Endothelial cell of hepatic sinusoid (primary cell): ENCODE measurements around the gene WDR49.
"Not testable (repeated sequence)": the region's sequence is repeated elsewhere in the genome, so short reads cannot be mapped to it uniquely, and the experiment has no call there.

Experiments
- in situ Hi-C: cut with HindIII; loops from 2 replicates; pipeline ENCODE4 v1.10.0; 2017; ENCODE audit warnings: low sequenced_read_pairs

The WDR49 gene

GRCh38 chr3:167615030-167615429 is 38.7 kb downstream of the WDR49 start:
- in situ Hi-C loops, result no loop called here

GRCh38 chr3:167614196-167614595 is 39.5 kb downstream of the WDR49 start:
- in situ Hi-C loops, result not testable (repeated sequence)

- in situ Hi-C loops, result no loop called here
These were observed 42.0 kb downstream of the WDR49 start for GRCh38 chr3:167611718-167612117.

DNA sequence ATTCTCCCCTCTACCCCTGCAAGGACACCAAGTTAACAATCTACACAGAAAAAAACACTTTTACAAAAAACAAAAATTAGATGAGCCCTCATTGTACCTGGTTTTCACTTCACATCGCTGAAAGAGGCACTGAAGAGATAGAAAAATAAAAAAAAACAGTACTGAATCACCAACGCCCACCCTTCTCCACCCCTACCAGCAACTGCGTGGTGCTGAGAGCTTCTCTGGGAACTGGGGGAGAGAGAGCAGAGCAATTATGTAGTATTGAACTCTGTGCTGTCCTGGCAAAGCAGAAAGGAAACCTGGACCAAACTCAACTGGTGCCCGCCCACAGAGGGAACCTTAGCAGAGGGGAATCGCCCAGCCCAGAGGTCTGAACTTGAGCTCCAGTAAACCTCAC is 44.6 kb downstream of the WDR49 start:
- in situ Hi-C loops, result no loop called here

DNA sequence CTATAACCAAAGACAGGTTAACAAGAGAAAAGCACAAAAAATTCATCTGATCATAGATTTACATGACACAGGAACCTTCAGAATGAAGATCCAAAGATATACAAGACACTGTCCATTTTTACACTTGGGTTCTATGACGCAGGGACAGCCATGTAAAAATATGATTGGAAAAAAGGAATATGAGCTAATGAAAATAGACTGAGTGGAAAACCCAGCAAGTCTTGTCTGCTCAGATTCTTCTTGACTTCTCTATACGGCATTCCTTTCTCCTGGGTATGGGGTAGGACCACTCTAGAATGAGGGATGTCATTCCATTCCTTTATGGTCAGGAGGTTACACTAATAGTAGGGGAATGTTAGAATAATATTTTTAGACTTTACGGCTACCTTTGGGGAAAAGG is 46.9 kb downstream of the WDR49 start:
- in situ Hi-C loops, result no loop called here

GRCh38 chr3:167605871-167606270 is 47.9 kb downstream of the WDR49 start:
- in situ Hi-C loops, result no loop called here

DNA sequence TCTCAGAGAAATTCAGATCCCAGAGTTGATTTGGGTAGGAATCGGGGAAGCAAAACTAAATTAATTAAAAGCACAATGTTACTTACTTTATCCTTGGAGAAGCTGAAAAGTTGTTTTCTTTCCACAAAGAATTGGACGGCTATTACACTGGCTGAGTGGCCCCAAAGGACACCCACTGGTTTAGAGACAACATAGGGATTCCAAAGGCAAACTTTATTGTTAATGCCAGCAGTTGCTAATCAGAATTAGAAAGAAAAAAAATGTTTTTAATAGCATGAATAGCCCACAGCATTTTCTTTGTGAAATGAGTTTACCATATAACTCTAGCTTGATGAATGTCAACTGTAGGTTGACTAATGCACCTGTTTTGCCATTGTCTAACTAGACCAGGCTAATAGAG is 51.7 kb downstream of the WDR49 start:
- in situ Hi-C loops, result no loop called here

GRCh38 chr3:167587651-167588050 is 66.1 kb downstream of the WDR49 start:
- in situ Hi-C loops, result no loop called here

DNA sequence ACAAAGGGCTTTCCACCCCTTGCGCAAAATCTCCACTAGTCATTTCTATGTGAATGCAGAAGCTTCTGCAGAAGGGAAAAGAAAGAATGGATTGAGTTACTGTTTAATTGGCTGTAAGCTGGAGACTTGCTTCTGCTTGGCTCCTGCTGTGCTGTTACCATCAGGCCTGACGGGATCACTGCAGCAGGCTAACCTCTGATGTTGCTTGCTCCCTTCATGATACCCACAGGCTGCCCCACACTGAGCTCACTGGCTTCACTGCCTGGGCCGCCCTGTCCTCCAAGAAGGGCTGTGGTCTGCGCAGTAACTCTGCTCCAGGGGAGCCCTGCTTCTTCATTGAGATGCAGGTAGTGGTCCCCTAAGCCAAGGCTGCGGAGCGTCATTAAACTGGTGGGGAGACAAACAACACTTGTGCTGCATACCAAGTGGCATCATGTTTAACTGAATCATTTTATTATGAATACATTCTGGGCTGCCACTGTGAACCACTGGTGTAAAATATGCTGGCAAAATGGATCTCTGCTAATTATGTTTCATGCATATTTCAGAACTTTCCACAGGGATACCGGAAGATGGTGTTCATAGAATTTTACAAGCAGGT is 78.6 kb downstream of the WDR49 start:
- in situ Hi-C loops, result no loop called here

- in situ Hi-C loops, result no loop called here
These were observed 80.8 kb downstream of the WDR49 start for GRCh38 chr3:167572991-167573390.

DNA sequence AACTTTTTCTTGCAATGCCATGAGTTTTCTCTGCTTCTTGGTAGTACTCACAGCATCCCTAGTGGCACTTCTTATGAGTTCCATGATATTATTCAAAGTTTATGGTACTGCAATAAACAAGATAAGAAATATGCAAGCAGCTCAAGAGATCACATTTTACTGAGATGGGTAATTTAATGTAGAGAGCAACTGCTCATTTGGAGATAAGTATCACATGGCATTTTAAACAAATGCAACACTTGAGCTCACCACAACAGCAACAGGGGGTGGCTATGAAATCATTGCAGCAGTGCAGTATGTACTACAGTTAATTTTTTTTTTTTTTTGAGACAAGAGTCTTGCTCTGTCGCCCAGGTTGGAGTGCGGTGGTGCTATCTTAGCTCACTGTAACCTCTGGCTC is 85.1 kb downstream of the WDR49 start:
- in situ Hi-C loops, result no loop called here

DNA sequence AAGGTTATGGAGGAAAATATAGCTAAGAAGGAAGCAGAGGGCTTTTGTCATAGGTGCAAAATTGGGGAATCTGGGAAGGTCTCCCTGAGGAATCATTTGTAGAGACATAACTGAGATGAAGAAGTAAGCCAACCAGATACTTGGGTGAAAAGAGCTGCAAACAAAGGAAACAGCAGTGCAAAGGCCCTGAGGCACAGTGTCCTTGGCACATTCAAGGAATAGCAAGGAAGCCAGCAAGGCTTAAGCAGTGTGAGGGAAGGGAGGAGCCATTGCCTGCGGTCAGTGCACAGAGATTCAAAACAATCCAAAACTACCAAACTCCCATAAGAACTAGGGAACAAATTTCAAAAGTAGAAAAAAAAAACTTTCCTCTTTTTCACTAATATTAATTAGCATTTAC is 88.3 kb downstream of the WDR49 start:
- in situ Hi-C loops, result no loop called here

GRCh38 chr3:167564612-167565011 is 89.1 kb downstream of the WDR49 start:
- in situ Hi-C loops, result no loop called here

DNA sequence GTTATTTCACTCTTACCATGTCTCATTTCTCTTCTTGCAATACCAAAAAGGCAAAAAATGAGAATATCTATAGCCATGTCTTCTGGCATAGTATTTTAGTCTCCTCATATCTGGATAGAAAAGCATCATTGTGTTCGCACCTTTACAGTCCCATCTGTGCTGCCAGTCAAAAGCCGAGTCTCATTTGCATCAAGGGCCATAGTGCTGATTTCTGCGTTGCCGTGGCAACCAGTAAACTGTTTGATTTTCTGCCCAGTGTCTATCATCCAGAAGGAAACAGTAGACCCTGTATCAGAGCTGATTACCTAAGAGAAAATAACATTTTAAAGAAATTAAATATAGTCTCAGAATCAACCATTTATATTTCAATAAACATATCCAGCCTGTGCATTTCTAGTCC is 93.8 kb downstream of the WDR49 start:
- in situ Hi-C loops, result no loop called here

GRCh38 chr3:167554898-167555297 is 98.8 kb downstream of the WDR49 start:
- in situ Hi-C loops, result no loop called here

DNA sequence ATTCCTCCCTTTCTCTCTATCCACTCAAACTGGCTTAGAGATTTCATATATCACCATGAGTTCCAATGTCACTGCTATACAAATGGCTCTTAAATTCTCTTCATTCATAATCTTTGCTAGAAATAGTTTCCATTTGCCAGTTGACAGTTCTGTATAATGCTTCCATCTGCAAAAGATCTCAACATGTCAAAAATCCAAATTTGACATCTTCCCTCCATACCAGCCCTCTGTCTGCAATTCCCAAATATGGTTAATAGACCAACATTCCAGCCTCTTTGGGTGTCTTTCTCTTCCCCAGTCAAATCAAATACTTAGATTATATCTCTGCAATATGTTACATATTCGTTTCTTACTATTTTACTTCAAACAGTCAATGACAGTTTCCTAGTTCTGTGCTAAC is 115.7 kb downstream of the WDR49 start:
- in situ Hi-C loops, result no loop called here

DNA sequence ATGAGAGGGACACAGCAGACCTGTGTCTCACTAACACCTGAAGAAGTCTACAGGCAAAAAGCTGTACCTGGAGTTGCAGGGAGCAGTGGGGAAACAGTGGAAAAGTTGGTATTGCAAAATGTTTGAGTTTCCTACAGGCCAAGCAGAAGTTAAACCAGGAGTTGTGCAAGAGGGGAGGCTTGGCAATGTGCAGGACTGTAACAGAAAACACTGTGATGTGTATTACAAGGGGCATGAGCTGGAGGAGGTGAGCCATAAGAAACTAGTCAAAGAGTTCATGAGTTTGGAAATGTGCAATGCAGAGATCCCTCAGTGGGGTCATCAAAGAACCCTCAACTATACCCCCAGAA is 132.8 kb downstream of the WDR49 start:
- in situ Hi-C loops, result no loop called here

DNA sequence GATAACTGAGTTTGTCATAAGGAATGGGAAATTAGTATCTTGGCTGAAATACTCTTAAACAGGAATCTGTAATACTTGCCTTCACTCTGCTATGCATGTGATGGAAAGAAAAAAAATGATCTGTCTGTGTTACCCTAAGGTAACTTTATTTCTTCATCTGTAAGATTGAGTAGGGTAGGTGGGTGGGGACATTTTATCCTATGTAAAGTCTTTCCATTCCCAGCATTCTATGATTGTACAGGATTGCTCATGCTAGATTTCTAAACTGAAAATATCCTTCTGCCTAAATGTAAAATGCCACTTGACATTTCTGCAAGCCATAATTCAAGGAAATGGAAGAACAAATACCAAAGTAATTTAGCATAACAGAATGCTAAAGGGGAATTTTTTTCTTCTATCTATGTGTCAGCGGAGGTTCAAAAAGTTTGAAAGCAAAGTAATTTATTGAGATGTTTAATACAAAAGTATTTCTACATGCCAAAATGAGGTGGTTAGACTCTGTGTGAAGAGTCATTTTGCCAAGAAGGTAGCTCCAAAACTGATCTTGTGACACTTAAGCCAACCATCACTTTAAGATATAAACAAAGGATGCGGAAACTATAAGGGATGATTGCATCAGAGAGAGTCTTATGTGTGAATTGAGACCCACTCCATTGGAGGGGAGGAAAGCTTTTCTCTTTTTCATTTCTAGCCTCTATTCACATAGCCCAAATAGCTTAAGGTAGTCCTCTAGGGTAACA is 133.3 kb downstream of the WDR49 start:
- in situ Hi-C loops, result no loop called here

DNA sequence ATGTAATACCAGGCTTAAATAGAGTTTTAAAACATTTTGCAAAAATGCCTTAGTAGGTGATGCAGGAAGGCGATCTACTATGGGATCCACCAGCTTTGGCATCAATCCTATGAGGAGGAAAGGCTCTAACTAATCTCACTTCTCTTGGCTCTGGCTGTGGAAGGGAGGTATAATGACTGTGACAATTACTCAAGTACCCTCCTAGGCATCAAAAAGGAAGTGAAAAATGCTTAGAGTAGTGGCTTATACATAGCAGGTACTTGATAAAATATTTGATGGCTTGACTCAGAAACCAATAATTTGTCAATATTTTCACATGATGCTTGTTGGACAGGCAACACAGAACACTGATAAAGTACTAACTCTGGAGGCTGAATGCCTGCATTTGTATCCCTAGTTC is 145.8 kb downstream of the WDR49 start:
- in situ Hi-C loops, result no loop called here

DNA sequence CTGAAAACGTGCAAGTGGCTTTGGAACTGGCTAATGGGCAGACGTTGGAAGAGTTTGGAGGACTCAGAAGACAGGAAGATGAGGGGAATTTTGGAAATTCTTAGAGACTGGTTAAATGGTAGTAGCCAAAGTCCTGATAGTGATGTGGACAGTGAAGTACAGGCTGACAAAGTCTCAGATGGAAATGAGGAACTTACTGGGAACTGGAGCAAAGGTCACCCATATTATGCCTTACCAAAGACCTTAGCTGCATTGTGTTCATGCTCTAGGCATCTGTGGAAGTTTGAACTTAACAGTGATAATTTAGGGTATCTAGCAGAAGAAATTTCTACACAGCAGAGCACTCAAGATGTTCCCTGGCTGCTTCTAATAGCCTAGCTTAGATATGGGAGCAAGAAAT is 151.3 kb downstream of the WDR49 start:
- in situ Hi-C loops, result no loop called here

DNA sequence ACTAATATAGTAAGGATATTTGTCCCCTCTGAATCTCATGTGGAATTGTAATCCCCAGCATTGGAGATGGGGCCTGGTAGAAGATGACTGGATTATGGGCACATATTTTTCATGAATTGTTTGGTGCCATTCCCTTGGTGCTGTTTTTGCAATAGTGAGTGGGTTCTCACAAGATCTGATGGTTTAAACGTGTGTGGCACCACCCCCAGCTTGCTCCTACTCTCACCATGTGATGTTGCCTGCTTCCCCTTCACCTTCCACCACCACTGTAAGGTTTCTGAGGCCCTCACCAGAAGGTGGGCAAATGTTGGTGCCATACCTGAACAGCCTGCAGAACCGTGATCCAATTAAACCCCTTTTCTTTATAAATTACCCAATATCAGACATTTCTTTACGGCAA is 151.8 kb downstream of the WDR49 start:
- in situ Hi-C loops, result no loop called here

DNA sequence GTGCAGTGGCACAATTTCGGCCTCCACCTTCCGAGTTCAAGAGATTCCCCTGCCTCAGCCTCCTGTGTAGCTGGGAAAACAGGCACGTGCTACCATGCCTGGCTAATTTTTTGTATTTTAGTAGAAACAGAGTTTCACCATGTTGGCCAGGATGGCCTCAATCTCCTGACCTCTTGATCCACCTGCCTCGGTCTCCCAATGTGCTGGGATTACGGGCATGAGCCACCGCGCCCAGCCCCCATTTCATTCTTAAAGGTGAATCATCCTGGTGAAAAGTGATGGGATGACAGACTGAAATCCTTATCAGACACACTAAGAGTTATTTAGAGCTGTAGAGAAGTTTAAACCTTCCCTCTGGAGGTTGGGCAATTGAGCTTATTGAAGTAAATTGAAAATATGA is 155.8 kb downstream of the WDR49 start:
- in situ Hi-C loops, result no loop called here

DNA sequence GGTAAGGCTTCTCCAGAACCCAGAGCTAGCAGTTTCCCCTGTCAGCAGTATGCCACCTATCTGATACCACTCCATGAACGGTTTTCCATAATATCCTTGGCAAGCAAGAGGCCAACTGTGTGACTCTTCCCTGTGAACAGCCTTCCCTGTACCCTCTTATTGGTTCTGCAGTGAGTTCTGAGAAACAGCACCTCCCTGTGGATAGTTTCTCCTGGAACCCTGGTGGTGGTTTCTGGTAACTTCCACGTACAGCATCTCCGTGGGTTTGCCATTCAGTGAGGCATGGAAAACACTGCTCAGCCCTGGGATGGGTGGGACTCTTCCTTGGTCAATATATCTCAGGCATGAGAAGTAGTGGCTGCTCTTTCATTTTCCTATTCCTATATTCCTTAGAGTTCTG is 160.5 kb downstream of the WDR49 start:
- in situ Hi-C loops, result no loop called here
